ENCODE results near the gene BATF3. TPM values are rescaled to one million over a fixed set of nuclear protein-coding genes. Genes with fewer than 3 reads are reported as not detected.
A peak's percentile ranks its signal among the peaks of the same experiment; 100 is the strongest.

BATF3 gene
- total RNA-seq, 3 donors from 2014 or later: 0.38 to 2.9 (median 1.6) TPM

GRCh38 chr1:212722270-212722957 lies 22.8 kb upstream of the BATF3 start:
- no peaks in the 10 kb centered on the region for H3K9me3 ChIP-seq
- H3K36me3 ChIP-seq (ENCODE audit: low read depth): no peaks in the 10 kb centered on the region
- DNase-seq: no peak
- ATAC-seq: peak; percentile 29
- H3K4me1 ChIP-seq (ENCODE audit: low read depth): no peaks in the 10 kb centered on the region
- TF ChIP-seq CTCF (IDR thresholded peaks at IDR 0.05): no peak
- H3K4me3 ChIP-seq: no peak overlapping the region
- intact Hi-C loops (cut with DNase I, micrococcal nuclease): no loop called here

GRCh38 chr1:212721388-212722247 lies 22.0 kb upstream of the BATF3 start:
- TF ChIP-seq CTCF (IDR thresholded peaks at IDR 0.05): no peak
- H3K36me3 ChIP-seq (ENCODE audit: low read depth): no peaks in the 10 kb centered on the region
- no peaks in the 10 kb centered on the region for H3K9me3 ChIP-seq
- no peak for DNase-seq
- ATAC-seq: peak; percentile 79
- no peaks in the 10 kb centered on the region for H3K4me1 ChIP-seq (ENCODE audit: low read depth)
- no peak overlapping the region for H3K4me3 ChIP-seq
- intact Hi-C loops (cut with DNase I, micrococcal nuclease): no loop called here

DNA sequence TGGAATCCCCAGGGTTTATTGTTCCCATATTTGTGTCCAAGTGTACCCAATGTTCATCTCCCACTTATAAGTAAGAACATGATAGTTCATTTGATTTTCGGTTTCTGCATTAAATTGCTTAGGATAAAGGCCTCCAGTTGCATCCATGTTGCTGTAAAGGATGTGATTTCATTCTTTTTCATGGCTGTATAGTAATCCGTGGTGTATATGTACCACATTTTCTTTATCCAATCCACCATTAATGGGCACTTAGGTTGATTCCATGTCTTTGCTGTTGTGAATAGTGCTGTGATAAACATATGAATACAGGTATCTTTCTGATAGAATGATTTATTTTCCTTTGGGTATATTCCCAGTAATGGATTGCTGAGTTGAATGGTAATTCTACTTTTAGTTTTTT lies 20.0 kb upstream of the BATF3 start:
- DNase-seq (no peak), ATAC-seq (no peak)
- intact Hi-C loops (cut with DNase I, micrococcal nuclease): no loop called here
- Histone ChIP-seq H3K9me3 (no peaks in the 10 kb centered on the region), H3K4me3 (no peak overlapping the region), H3K36me3 (ENCODE audit: low read depth) (no peaks in the 10 kb centered on the region), H3K4me1 (ENCODE audit: low read depth) (no peaks in the 10 kb centered on the region)
- TF ChIP-seq CTCF (IDR thresholded peaks at IDR 0.05): no peak

DNA sequence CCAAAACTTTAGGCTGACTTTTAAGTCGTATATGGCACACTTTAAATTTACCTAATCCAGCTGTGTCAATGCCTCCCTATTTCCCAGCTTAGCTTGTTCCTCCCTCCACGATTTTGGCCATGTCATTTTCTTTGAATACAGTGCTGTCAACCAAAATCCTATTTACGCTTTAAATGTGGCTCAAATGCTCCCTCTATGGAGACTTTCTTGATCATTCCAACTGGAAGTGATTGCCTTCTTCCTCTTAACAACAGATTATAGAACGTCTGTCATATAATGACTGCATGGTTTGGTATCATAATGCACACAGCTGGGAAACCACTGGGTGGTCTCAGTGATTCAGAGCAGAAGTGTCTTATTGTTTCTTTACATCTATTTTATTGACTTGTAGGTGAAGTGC lies 18.9 kb upstream of the BATF3 start:
- H3K4me3 ChIP-seq: no peak overlapping the region
- no peaks in the 10 kb centered on the region for H3K4me1 ChIP-seq (ENCODE audit: low read depth)
- no peaks in the 10 kb centered on the region for H3K36me3 ChIP-seq (ENCODE audit: low read depth)
- H3K9me3 ChIP-seq: no peaks in the 10 kb centered on the region
- no peak for ATAC-seq
- DNase-seq: no peak
- intact Hi-C loops (cut with DNase I, micrococcal nuclease): no loop called here
- no peak for TF ChIP-seq CTCF (IDR thresholded peaks at IDR 0.05)

- no peak for ATAC-seq
These were observed 16.5 kb upstream of the BATF3 start for GRCh38 chr1:212716161-212716560.

More at GRCh38 chr1:212716161-212716560, 16.5 kb upstream of the BATF3 start:
- Histone ChIP-seq H3K9me3 (no peaks in the 10 kb centered on the region), H3K36me3 (ENCODE audit: low read depth) (no peaks in the 10 kb centered on the region), H3K4me3 (no peak overlapping the region), H3K4me1 (ENCODE audit: low read depth) (no peaks in the 10 kb centered on the region)
- intact Hi-C loops (cut with DNase I, micrococcal nuclease): no loop called here
- TF ChIP-seq CTCF (IDR thresholded peaks at IDR 0.05): no peak
- no peak for DNase-seq
